HepG2 (cell line): ENCODE measurements around the gene ENC1.

ENCODE experiments used
- ELF4 ChIP-seq: sonication (generic); formaldehyde crosslinking; IDR thresholded peaks from 2 replicates; pipeline ENCODE4 v1.5.0; 2020; ENCODE audit warnings: missing genetic modification reagents, mild to moderate bottlenecking, moderate library complexity, borderline replicate concordance
- KAT7 ChIP-seq: IDR thresholded peaks from 2 replicates; pipeline ENCODE4 v1.6.1; 2018; ENCODE audit warnings: borderline replicate concordance, missing compliant biosample characterization
- KLF15 ChIP-seq: sonication (generic); formaldehyde crosslinking; IDR thresholded peaks from 2 replicates; pipeline ENCODE4 v1.8.1; 2023; ENCODE audit warnings: borderline replicate concordance, mild to moderate bottlenecking, inconsistent platforms, missing genetic modification reagents, mixed read lengths
- MAZ ChIP-seq, 2 experiments: sonication (generic) in 1 of 2; formaldehyde crosslinking in 1 of 2; IDR thresholded peaks; 2 replicates each; pipeline versions ENCODE4 v1.5.0 to v1.6.1; 2012 to 2020; ENCODE audit warnings: low read depth in 2 of 2, mild to moderate bottlenecking in 2 of 2, borderline replicate concordance in 1 of 2, improper control_type of control experiment in 1 of 2, low read length in 1 of 2, missing genetic modification reagents in 1 of 2, moderate library complexity in 1 of 2
- MYC ChIP-seq: sonication (generic); formaldehyde crosslinking; IDR thresholded peaks from 2 replicates; pipeline ENCODE4 v1.9.0; 2021; ENCODE audit warnings: missing genetic modification reagents, borderline replicate concordance
- REPIN1 ChIP-seq: sonication (generic); formaldehyde crosslinking; IDR thresholded peaks from 2 replicates; pipeline ENCODE4 v1.8.0; 2022; ENCODE audit warnings: missing genetic modification reagents, low read depth, mild to moderate bottlenecking, borderline replicate concordance
- RFX5 ChIP-seq: IDR thresholded peaks from 2 replicates; pipeline ENCODE4 v1.6.1; 2011; ENCODE audit warnings: low read depth, low read length, improper control_type of control experiment
- SNAPC2 ChIP-seq: sonication (generic); formaldehyde crosslinking; IDR thresholded peaks from 2 replicates; pipeline ENCODE4 v1.8.1; 2022; ENCODE audit warnings: mild to moderate bottlenecking, missing genetic modification reagents
- TAF1 ChIP-seq: sonication (generic); formaldehyde crosslinking; IDR thresholded peaks from 2 replicates; pipeline ENCODE4 v1.4.0; 2020; ENCODE audit warnings: missing genetic modification reagents
- YY1 ChIP-seq: IDR thresholded peaks from 2 replicates; pipeline ENCODE4 v1.6.1; 2011; ENCODE audit warnings: low read length, low read depth, moderate library complexity, mild to moderate bottlenecking; ENCODE audit not compliant: insufficient read depth, insufficient replicate concordance
- ZNF460 ChIP-seq: sonication (generic); formaldehyde crosslinking; IDR thresholded peaks from 2 replicates; pipeline ENCODE4 v1.5.1; 2020; ENCODE audit warnings: missing genetic modification reagents, mild to moderate bottlenecking, borderline replicate concordance
- TF ChIP-seq, protein P1 (sequence below): sonication (generic); formaldehyde crosslinking; IDR thresholded peaks from 2 replicates; pipeline ENCODE4 v1.5.0; 2020; ENCODE audit warnings: mild to moderate bottlenecking, missing genetic modification reagents, moderate library complexity
- TF ChIP-seq, protein P2 (sequence below): sonication (generic); formaldehyde crosslinking; IDR thresholded peaks from 2 replicates; pipeline ENCODE4 v1.4.0; 2020; ENCODE audit warnings: missing genetic modification reagents, mild to moderate bottlenecking, borderline replicate concordance

GRCh38 chr5:74608736-74609601, 31.6 kb downstream of the ENC1 start:
- no peak for TF ChIP-seq ELF4 (CRISPR knock-in tag)
- no peak for TF ChIP-seq REPIN1 (CRISPR knock-in tag)
- TF ChIP-seq MAZ (IDR thresholded peaks at IDR 0.05; ENCODE audit: borderline replicate concordance, low read depth, low read length), result no peak
- TF ChIP-seq MAZ (CRISPR knock-in tag; IDR thresholded peaks at IDR 0.05; ENCODE audit: low read depth), result no peak
- no peak for TF ChIP-seq TAF1 (CRISPR knock-in tag)
- TF ChIP-seq YY1, result no peak
- no peak for TF ChIP-seq KAT7 (CRISPR knock-in tag)
- no peak for TF ChIP-seq RFX5
- TF ChIP-seq, protein P1, sequence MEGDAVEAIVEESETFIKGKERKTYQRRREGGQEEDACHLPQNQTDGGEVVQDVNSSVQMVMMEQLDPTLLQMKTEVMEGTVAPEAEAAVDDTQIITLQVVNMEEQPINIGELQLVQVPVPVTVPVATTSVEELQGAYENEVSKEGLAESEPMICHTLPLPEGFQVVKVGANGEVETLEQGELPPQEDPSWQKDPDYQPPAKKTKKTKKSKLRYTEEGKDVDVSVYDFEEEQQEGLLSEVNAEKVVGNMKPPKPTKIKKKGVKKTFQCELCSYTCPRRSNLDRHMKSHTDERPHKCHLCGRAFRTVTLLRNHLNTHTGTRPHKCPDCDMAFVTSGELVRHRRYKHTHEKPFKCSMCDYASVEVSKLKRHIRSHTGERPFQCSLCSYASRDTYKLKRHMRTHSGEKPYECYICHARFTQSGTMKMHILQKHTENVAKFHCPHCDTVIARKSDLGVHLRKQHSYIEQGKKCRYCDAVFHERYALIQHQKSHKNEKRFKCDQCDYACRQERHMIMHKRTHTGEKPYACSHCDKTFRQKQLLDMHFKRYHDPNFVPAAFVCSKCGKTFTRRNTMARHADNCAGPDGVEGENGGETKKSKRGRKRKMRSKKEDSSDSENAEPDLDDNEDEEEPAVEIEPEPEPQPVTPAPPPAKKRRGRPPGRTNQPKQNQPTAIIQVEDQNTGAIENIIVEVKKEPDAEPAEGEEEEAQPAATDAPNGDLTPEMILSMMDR (CRISPR knock-in tag), result no peak
- no peak for TF ChIP-seq SNAPC2 (CRISPR knock-in tag)
- TF ChIP-seq, protein P2, sequence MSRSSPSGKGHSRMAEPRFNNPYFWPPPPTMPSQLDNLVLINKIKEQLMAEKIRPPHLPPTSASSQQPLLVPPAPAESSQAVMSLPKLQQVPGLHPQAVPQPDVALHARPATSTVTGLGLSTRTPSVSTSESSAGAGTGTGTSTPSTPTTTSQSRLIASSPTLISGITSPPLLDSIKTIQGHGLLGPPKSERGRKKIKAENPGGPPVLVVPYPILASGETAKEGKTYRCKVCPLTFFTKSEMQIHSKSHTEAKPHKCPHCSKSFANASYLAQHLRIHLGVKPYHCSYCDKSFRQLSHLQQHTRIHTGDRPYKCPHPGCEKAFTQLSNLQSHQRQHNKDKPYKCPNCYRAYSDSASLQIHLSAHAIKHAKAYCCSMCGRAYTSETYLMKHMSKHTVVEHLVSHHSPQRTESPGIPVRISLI (CRISPR knock-in tag), result no peak
- no peak for TF ChIP-seq ZNF460
- TF ChIP-seq KLF15 (CRISPR knock-in tag), result no peak
- no peak for TF ChIP-seq MYC
